GM15510 (cell line): Measurements from ENCODE around the gene B3GNT4.

Experiments used
- POLR2A ChIP-seq: IDR thresholded peaks from 3 replicates; pipeline ENCODE4 v1.6.1; 2011; ENCODE audit warnings: borderline replicate concordance; ENCODE audit not compliant: insufficient read length; ENCODE audit errors: extremely low read depth

The B3GNT4 gene

GRCh38 chr12:122226366-122227125 lies 23.0 kb downstream of the B3GNT4 start:
- no peak for TF ChIP-seq POLR2A

- no peak for TF ChIP-seq POLR2A
These were observed 23.8 kb downstream of the B3GNT4 start for GRCh38 chr12:122227341-122227740.

- no peak for TF ChIP-seq POLR2A
These were observed 24.6 kb downstream of the B3GNT4 start for GRCh38 chr12:122228092-122228491.

GRCh38 chr12:122230798-122231197 lies 27.3 kb downstream of the B3GNT4 start:
- no peak for TF ChIP-seq POLR2A

- TF ChIP-seq POLR2A: no peak
These were observed 29.2 kb downstream of the B3GNT4 start for GRCh38 chr12:122232691-122233090.

GRCh38 chr12:122235741-122236140 lies 32.2 kb downstream of the B3GNT4 start:
- no peak for TF ChIP-seq POLR2A

- TF ChIP-seq POLR2A: no peak
These were observed 35.4 kb downstream of the B3GNT4 start for GRCh38 chr12:122238861-122239260.

GRCh38 chr12:122243965-122244364 lies 40.5 kb downstream of the B3GNT4 start:
- no peak for TF ChIP-seq POLR2A

- no peak for TF ChIP-seq POLR2A
These were observed 41.3 kb downstream of the B3GNT4 start for GRCh38 chr12:122244565-122245371.

- TF ChIP-seq POLR2A: no peak
These were observed 42.0 kb downstream of the B3GNT4 start for GRCh38 chr12:122245553-122245952.

- no peak for TF ChIP-seq POLR2A
These were observed 46.5 kb downstream of the B3GNT4 start for GRCh38 chr12:122250047-122250446.

- TF ChIP-seq POLR2A: no peak
These were observed 47.0 kb downstream of the B3GNT4 start for GRCh38 chr12:122250536-122250935.
